ENCODE results near the gene CENPB. TPM values are rescaled to one million over a fixed set of nuclear protein-coding genes. Genes with fewer than 3 reads are reported as not detected.

Gene CENPB
- total and polyA plus RNA-seq, 2 of the 4 experiments (the other 2 are of a cell fraction), result 45.7 to 59.1 TPM

GRCh38 chr20:3751305-3751674, 35.2 kb downstream of the CENPB start:
- no TSS peak for BruUV-seq (replicated peaks)
- H3K9me1 ChIP-seq (ENCODE audit: insufficient read depth, low read length), result no peaks in the 10 kb centered on the region; the same call in 1 of the 2 replicates
- TF ChIP-seq FOS (IDR thresholded peaks at IDR 0.05; ENCODE audit: low read depth, low read length), result no peak
- no peak for TF ChIP-seq MAFK (IDR thresholded peaks at IDR 0.05; ENCODE audit: low read depth, low read length)
- no peak for TF ChIP-seq NFE2L2 (IDR thresholded peaks at IDR 0.05; ENCODE audit: low read depth, low read length)
- TF ChIP-seq ELK1 (IDR thresholded peaks at IDR 0.05; ENCODE audit: borderline replicate concordance, low read depth, low read length), result no peak
- TF ChIP-seq USF2 (IDR thresholded peaks at IDR 0.05; ENCODE audit: low read depth, low read length), result no peak
- TF ChIP-seq MAZ (IDR thresholded peaks at IDR 0.05; ENCODE audit: borderline replicate concordance, low read depth, low read length), result no peak
- TF ChIP-seq RAD21 (IDR thresholded peaks at IDR 0.05; ENCODE audit: low read length), result no peak
- no peak for TF ChIP-seq CEBPB (IDR thresholded peaks at IDR 0.05; ENCODE audit: low read depth, low read length)
- TF ChIP-seq MXI1 (IDR thresholded peaks at IDR 0.05; ENCODE audit: borderline replicate concordance, low read depth, low read length), result no peak
- no peak for TF ChIP-seq RCOR1 (IDR thresholded peaks at IDR 0.05; ENCODE audit: insufficient replicate concordance, low read length)
- no peak for TF ChIP-seq CHD1 (IDR thresholded peaks at IDR 0.05; ENCODE audit: low read depth, low read length)
- TF ChIP-seq RFX5 (IDR thresholded peaks at IDR 0.05; ENCODE audit: low read depth, low read length), result no peak
- no peak for TF ChIP-seq CTCF (conservative IDR thresholded peaks at IDR 0.05; ENCODE audit: low read depth, low read length)
- no peak for TF ChIP-seq BHLHE40 (IDR thresholded peaks at IDR 0.05; ENCODE audit: low read depth, low read length)
- no peak for TF ChIP-seq POLR2A (IDR thresholded peaks at IDR 0.05; ENCODE audit: low read depth, low read length)
- TF ChIP-seq SMC3 (IDR thresholded peaks at IDR 0.05; ENCODE audit: low read depth, low read length), result no peak
- no peak overlapping the region for H3K27ac ChIP-seq (ENCODE audit: insufficient read depth, low read length)
- WGBS, 2 experiments (ENCODE audit: extremely low coverage in 2 of 2, insufficient read length in 1 of 2), result 82% methylated on average over 16 of the region's 31 CpGs; no CpG with 5 or more reads in 1 of the 2 experiments
- no peak overlapping the region for H3K9ac ChIP-seq (ENCODE audit: low read depth, low read length)
- no peak overlapping the region for H2BK5ac ChIP-seq (ENCODE audit: low read depth, low read length, poor library complexity, severe bottlenecking)
- no peaks in the 10 kb centered on the region for H3K4me1 ChIP-seq (ENCODE audit: control insufficient read depth, insufficient read depth, low read length)
- H3K79me1 ChIP-seq (ENCODE audit: low read depth in 1 of 2, low read length in 2 of 2), result no peaks in the 10 kb centered on the region
- ChIA-PET POLR2A (ENCODE audit: unreplicated experiment) (no interaction called here), CTCF (no interaction called here)
- H3K4me3 ChIP-seq (ENCODE audit: insufficient read depth, low read depth, low read length), result no peak overlapping the region
- H2AK9ac ChIP-seq (replicated peaks; ENCODE audit: low read depth, low read length, poor library complexity), result no peak overlapping the region
- no peak overlapping the region for H2BK120ac ChIP-seq (ENCODE audit: low read depth, low read length)
- no peak overlapping the region for H4K8ac ChIP-seq (ENCODE audit: low read depth in 2 of 2, low read length in 2 of 2)
- no peak overlapping the region for H4K5ac ChIP-seq (ENCODE audit: low read depth, low read length)
- in situ Hi-C loops (cut with MboI; ENCODE audit: low sequenced_read_pairs), result no loop called here
- H3K27me3 ChIP-seq (ENCODE audit: control insufficient read depth, insufficient read depth, low read length), result peaks cover 8% of the 10 kb centered on the region
- no peak overlapping the region for H2AK5ac ChIP-seq (ENCODE audit: low read depth, low read length)
- no peak overlapping the region for H2AFZ ChIP-seq (replicated peaks; ENCODE audit: low read length, poor library complexity)
- no peak overlapping the region for H2BK15ac ChIP-seq (ENCODE audit: low read depth, low read length)
- H4K91ac ChIP-seq (ENCODE audit: insufficient read depth, low read depth, low read length), result no peak overlapping the region
- no peak overlapping the region for H3K56ac ChIP-seq (ENCODE audit: extremely low read depth, insufficient read depth, low read length)
- no peaks in the 10 kb centered on the region for H3K9me3 ChIP-seq (ENCODE audit: control insufficient read depth, insufficient read depth, low read length)
- DNase-seq (no peak), ATAC-seq (ENCODE audit: low read depth) (no peak)
- H3K4me2 ChIP-seq (ENCODE audit: low read depth, low read length), result no peak overlapping the region
- H3K23ac ChIP-seq (ENCODE audit: low read depth, low read length), result no peak overlapping the region
- no peak overlapping the region for H2BK20ac ChIP-seq (ENCODE audit: low read depth, low read length)
- H3K4ac ChIP-seq (ENCODE audit: low read depth, low read length), result no peak overlapping the region
- dilution Hi-C loops (cut with HindIII; ENCODE audit: low sequenced_read_pairs, unreplicated experiment), result no loop called here
- H4K20me1 ChIP-seq (ENCODE audit: insufficient read depth, low read length), result 0 out of 2 replicates have a peak, but pooled peaks cover 6% of the 10 kb centered on the region
- intact Hi-C loops (cut with micrococcal nuclease), result no loop called here
- H3K18ac ChIP-seq (ENCODE audit: low read depth, low read length), result no peak overlapping the region
- peaks cover 6% of the 10 kb centered on the region for H3K36me3 ChIP-seq (ENCODE audit: control insufficient read depth, insufficient read depth, low read length)
- H3K14ac ChIP-seq (replicated peaks; ENCODE audit: low read depth, low read length), result no peak overlapping the region

All from IMR-90 (cell line).